GM13976 (cell line): ENCODE data around the gene CCNQ.

Source experiments
- DNase-seq: peaks from one replicate; pipeline ENCODE4 v3.0.0; 2012; ENCODE audit warnings: low spot score
- in situ Hi-C: fragments of 300-500 bp; cut with MboI; formaldehyde crosslinking; loops from one replicate; pipeline ENCODE4 v1.12.0; 2022; ENCODE audit warnings: low sequenced_read_pairs, mixed read lengths, inconsistent platforms; ENCODE audit not compliant: unreplicated experiment
- TF ChIP-seq, protein P1 (sequence below): IDR thresholded peaks from 2 replicates; pipeline ENCODE4 v1.5.1; 2012; ENCODE audit warnings: borderline replicate concordance, mild to moderate bottlenecking; ENCODE audit not compliant: insufficient read depth; ENCODE audit errors: extremely low read depth, missing control alignments, control extremely low read depth

The CCNQ gene

DNA sequence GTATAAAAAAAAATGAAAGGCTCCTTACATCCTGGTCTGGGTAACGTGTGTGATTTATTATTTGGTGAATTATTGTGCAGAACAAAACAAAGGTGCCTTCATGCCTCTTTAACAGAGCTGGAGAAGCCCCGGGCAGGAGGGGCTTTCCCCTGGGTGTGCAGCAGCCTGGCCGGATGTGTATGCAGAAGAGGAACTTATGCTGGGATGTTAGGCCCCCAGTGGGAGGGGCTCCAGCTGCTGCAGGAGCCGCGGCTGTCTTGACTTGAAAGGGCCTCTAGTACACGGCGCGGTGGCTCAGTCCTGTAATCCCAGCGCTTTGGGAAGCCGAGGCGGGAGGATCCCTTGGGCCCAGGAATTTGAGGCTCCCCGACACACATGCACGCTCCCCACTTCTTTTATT lies 16.0 kb downstream of the CCNQ start:
- TF ChIP-seq, protein P1, sequence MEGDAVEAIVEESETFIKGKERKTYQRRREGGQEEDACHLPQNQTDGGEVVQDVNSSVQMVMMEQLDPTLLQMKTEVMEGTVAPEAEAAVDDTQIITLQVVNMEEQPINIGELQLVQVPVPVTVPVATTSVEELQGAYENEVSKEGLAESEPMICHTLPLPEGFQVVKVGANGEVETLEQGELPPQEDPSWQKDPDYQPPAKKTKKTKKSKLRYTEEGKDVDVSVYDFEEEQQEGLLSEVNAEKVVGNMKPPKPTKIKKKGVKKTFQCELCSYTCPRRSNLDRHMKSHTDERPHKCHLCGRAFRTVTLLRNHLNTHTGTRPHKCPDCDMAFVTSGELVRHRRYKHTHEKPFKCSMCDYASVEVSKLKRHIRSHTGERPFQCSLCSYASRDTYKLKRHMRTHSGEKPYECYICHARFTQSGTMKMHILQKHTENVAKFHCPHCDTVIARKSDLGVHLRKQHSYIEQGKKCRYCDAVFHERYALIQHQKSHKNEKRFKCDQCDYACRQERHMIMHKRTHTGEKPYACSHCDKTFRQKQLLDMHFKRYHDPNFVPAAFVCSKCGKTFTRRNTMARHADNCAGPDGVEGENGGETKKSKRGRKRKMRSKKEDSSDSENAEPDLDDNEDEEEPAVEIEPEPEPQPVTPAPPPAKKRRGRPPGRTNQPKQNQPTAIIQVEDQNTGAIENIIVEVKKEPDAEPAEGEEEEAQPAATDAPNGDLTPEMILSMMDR, result no peak
- peak; percentile 89 for DNase-seq

GRCh38 chrX:153580700-153581386 lies 18.1 kb downstream of the CCNQ start:
- no peak for DNase-seq
- TF ChIP-seq, protein P1, result no peak
- in situ Hi-C loops, result no loop called here

More for the DNA sequence above, 16.0 kb downstream of the CCNQ start:
- in situ Hi-C loops, result no loop called here

DNA sequence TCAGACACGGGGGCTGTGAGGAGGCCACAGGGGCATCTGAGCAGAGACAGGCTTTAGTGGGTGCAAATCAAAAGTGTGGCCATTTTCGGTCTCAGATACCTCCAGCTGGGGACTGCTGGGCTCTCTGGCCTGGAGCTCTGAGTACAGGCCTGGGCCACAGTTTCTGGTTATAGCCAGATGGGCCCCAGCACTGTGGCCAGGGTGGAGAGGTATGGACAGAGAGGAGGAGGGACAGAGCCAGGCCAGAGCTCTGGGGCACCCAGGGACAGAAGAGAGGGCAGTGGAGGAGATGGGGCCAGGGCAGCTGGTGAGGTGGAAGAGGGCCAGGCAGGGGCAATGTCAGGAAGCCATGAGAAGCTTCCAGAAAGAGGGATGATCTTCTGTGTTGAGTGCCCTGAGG lies 20.1 kb downstream of the CCNQ start:
- in situ Hi-C loops, result no loop called here
- TF ChIP-seq, protein P1, result no peak
- DNase-seq, result no peak

- in situ Hi-C loops, result no loop called here
- TF ChIP-seq, protein P1, result no peak
Observed at GRCh38 chrX:153578200-153578835, 20.6 kb downstream of the CCNQ start.

DNA sequence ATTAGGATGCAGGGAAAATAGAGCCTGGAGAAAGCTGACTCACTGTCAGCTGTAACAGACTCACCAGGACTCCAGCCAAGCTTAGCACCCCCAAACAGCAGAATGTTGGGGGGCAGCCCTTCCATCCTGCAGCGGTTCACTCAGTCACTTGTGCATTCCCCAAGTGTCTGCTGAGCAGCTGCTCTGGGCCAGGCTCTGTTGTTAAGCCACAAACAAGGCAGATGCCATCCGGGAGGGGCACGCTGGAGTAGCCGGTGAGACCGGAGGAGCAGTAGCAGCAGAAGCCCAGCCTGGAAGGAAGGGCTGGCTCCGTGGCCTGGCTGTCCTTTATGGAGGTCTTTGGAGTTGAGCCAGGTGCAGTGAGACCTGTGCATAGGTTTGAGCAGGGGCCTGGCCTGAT lies 22.0 kb downstream of the CCNQ start:
- TF ChIP-seq, protein P1, result no peak

More at GRCh38 chrX:153578200-153578835, 20.6 kb downstream of the CCNQ start:
- DNase-seq, result no peak

GRCh38 chrX:153576239-153576870 lies 22.6 kb downstream of the CCNQ start:
- no peak for DNase-seq
- TF ChIP-seq, protein P1, result no peak
- in situ Hi-C loops, result no loop called here

More for the DNA sequence above, 22.0 kb downstream of the CCNQ start:
- DNase-seq, result no peak
- in situ Hi-C loops, result no loop called here
